ENCODE results near the gene MAGEA11. TPM values are rescaled to one million over a fixed set of nuclear protein-coding genes. Genes with fewer than 3 reads are reported as not detected.
"Not testable (repeated sequence)": the region's sequence is repeated elsewhere in the genome, so short reads cannot be mapped to it uniquely, and the experiment has no call there.

MAGEA11 gene
- total RNA-seq, 2 experiments from 2014 or later = not detected

DNA sequence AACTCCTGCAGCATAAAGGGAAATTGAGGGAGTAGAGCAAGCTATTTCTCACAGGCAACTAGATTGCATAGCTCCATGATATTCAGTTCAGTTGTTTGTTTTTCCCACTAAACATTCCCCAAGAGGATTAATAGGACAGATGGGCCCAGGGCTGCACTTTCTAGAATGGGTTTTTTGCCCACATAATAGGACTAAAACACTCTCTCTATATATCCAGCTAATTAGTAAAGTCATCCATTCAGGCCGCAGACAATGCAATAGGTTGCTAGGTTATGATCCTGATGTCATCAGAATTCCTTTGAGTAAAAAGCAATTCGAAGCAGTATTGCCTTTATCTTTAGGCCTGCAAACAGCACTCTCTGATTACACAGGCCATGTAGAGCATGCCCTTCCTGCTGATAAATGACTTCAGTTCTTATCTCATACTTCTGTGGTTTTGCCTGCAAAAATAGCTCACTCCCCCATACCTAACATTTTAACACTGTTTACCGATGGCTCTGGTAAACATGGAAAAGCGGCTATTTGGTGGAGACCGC, 11.8 kb downstream of the MAGEA11 start:
- H3K4me1 Mint-ChIP-seq (ENCODE audit: low read depth); intact Hi-C loops (cut with micrococcal nuclease); H3K27me3 Mint-ChIP-seq; H3K9me3 Mint-ChIP-seq; CTCF ChIA-PET; POLR2A ChIA-PET; H3K4me3 Mint-ChIP-seq; H3K36me3 Mint-ChIP-seq; DNase-seq; H3K27ac Mint-ChIP-seq: not testable (repeated sequence)

DNA sequence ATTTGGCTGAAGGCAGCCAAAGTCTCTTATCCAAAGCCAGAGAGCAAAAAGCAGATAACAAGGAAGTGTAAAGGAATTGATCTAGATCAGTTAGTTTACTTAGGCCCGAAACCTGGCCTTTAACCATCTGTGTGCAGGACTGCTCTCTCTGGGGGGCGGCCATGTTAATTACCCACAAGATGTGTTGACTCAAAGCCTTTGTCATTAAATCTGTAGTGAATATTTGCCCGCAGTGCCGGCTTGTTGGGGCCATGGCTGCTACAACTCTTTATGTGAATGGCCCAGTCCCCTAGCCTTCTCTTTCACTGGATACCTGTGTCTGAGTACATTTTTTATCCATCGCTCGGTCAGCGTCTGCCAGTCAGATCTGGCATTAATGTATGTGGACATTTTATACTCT, 15.4 kb downstream of the MAGEA11 start:
- intact Hi-C loops (cut with micrococcal nuclease); H3K4me1 Mint-ChIP-seq (ENCODE audit: low read depth); H3K27me3 Mint-ChIP-seq; POLR2A ChIA-PET; DNase-seq; H3K27ac Mint-ChIP-seq; CTCF ChIA-PET; H3K4me3 Mint-ChIP-seq; H3K9me3 Mint-ChIP-seq; H3K36me3 Mint-ChIP-seq: not testable (repeated sequence)

DNA sequence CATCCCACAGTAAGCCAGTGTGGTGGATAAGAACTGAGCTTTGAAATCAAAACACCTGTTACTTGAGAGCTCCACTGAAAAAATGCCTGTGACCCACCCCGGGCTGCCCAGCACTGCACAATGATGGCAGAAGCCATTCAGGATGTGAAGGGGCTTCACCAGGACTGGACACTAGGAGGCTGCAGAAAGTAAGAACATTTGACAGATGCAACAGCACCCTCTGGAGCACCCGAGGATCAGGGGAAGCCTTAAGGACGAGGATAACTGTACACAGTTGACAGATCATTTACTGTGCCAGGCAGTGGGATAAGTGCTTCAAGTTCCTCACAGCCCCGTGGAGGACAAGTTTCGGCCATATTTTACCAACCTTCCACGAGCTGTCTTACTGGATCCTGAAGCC, 30.4 kb downstream of the MAGEA11 start:
- H3K4me1 Mint-ChIP-seq (ENCODE audit: low read depth); H3K27me3 Mint-ChIP-seq; H3K27ac Mint-ChIP-seq; H3K9me3 Mint-ChIP-seq; DNase-seq; H3K4me3 Mint-ChIP-seq; H3K36me3 Mint-ChIP-seq; POLR2A ChIA-PET; intact Hi-C loops (cut with micrococcal nuclease); CTCF ChIA-PET: not testable (repeated sequence)

DNA sequence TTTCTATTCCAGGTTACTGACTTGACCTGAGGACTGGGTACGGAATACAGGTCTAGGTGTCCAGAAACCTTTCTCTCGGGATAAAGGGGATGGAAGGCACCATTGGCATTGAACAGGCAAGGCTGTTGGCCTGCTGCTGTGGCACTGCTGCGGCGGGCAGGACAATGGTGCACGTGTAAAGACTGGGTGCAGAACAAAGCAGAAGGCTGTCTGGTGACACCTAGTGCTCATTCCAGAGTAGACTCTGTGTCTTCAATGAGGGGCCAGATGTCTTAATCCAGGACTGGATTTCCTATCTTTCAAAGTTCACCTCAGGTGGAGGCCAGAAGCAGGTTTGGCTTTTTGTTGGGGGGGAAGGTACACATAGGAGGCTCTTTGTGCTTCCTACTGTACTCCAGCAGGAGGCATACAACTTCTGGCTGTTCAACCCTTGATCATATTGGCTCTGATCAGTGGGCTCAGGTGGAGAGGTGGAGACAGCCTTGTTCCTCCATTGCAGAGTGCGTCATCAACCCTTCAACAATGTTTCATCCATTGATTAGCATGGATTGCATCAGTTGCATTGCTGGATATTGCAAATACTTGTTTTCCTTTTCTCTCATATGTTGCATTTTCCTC, 34.6 kb downstream of the MAGEA11 start:
- POLR2A ChIA-PET; CTCF ChIA-PET; DNase-seq; H3K36me3 Mint-ChIP-seq; H3K9me3 Mint-ChIP-seq; H3K27me3 Mint-ChIP-seq; H3K4me3 Mint-ChIP-seq; intact Hi-C loops (cut with micrococcal nuclease); H3K27ac Mint-ChIP-seq; H3K4me1 Mint-ChIP-seq (ENCODE audit: low read depth): not testable (repeated sequence)

- Mint-ChIP-seq H3K27ac (no peak overlapping the region), H3K36me3 (no peaks in the 10 kb centered on the region), H3K9me3 (no peaks in the 10 kb centered on the region), H3K27me3 (peaks cover 1% of the 10 kb centered on the region), H3K4me3 (no peak overlapping the region), H3K4me1 (ENCODE audit: low read depth) (no peaks in the 10 kb centered on the region)
- ChIA-PET POLR2A (no interaction called here), CTCF (no interaction called here)
- no peak for DNase-seq
- intact Hi-C loops (cut with micrococcal nuclease) = no loop called here
Observed at GRCh38 chrX:149757206-149758067, 45.6 kb downstream of the MAGEA11 start.

DNA sequence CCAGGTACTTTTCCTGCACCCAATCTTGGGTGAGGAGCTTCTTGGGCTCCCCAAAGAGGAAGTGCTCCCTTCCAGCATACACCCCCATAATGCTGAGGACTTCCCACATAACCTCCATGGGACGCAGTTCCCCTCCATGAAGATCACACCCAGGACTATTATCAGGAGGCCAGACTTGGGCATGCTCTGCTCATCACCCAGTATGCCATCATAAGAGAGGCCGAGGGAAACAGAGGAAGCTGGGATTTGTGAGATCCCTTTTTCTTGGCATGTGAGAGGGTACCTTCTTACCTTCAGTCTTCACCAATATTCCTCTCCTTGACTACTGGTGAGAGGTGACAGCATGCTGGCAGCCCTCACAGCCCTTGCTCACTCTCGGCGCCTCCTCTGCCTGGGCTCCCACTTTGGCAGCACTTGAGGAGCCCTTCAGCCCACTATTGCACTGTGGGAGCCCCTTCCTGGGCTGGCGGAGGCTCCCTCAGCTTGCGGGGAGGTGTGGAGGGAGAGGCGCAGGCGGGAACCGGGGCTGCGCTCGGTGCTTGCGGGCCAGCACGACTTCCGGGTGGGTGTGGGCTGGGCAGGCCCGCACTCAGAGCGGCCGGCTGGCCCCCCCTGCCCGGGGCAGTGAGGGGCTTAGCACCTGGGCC, 46.3 kb downstream of the MAGEA11 start:
- H3K27ac Mint-ChIP-seq = no peak overlapping the region

DNA sequence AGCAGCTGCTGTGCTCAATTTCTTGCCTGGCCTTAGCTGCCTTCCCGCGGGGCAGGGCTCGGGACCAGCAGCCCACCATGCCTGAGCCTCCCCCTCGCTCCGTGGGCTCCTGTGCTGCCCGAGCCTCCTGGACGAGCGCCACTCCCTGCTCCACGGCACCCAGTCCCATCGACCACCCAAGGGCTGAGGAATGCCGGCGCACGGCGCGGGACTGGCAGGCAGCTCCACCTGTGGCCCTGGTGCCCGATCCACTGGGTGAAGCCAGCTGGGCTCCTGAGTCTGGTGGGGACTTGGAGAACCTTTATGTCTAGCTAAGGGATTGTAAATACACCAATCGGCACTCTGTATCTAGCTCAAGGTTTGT, 46.8 kb downstream of the MAGEA11 start:
- H3K4me1 Mint-ChIP-seq (ENCODE audit: low read depth); H3K4me3 Mint-ChIP-seq; intact Hi-C loops (cut with micrococcal nuclease); POLR2A ChIA-PET; H3K27me3 Mint-ChIP-seq; H3K27ac Mint-ChIP-seq; H3K36me3 Mint-ChIP-seq; H3K9me3 Mint-ChIP-seq; DNase-seq; CTCF ChIA-PET: not testable (repeated sequence)

More for the DNA sequence above, 46.3 kb downstream of the MAGEA11 start:
- POLR2A ChIA-PET = no interaction called here
- DNase-seq = no peak
- Mint-ChIP-seq H3K4me1 (ENCODE audit: low read depth) (no peaks in the 10 kb centered on the region), H3K27me3 (peaks cover 1% of the 10 kb centered on the region), H3K9me3 (no peaks in the 10 kb centered on the region), H3K36me3 (no peaks in the 10 kb centered on the region), H3K4me3 (no peak overlapping the region)
- CTCF ChIA-PET = no interaction called here
- intact Hi-C loops (cut with micrococcal nuclease) = no loop called here

DNA sequence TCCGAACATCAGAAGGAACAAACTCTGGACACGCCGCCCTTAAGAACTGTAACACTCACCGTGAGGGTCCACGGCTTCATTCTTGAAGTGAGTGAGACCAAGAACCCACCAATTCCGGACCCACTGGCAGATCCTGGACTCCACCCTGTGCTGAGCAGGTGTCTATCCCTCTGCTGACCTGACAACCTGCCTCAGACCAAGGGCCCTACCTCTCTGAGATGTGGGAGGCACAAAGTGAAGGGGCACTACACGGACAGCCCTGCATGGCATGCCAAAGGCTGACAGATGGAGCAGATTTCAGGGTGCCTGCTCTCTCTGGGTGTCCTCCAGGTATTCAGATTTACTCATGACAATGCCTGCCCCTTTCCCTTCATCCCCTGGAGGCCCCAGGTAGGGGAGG, 48.0 kb downstream of the MAGEA11 start:
- intact Hi-C loops (cut with micrococcal nuclease) = no loop called here
- Mint-ChIP-seq H3K27ac (no peak overlapping the region), H3K4me3 (no peak overlapping the region), H3K36me3 (no peaks in the 10 kb centered on the region), H3K9me3 (no peaks in the 10 kb centered on the region), H3K27me3 (peaks cover 1% of the 10 kb centered on the region), H3K4me1 (ENCODE audit: low read depth) (no peaks in the 10 kb centered on the region)
- no peak for DNase-seq
- POLR2A ChIA-PET = no interaction called here
- CTCF ChIA-PET = no interaction called here

GRCh38 chrX:149760965-149761364, 49.1 kb downstream of the MAGEA11 start:
- Mint-ChIP-seq H3K4me3 (no peak overlapping the region), H3K36me3 (no peaks in the 10 kb centered on the region), H3K9me3 (no peaks in the 10 kb centered on the region), H3K4me1 (ENCODE audit: low read depth) (no peaks in the 10 kb centered on the region), H3K27ac (no peak overlapping the region), H3K27me3 (peaks cover 1% of the 10 kb centered on the region)
- ChIA-PET POLR2A (no interaction called here), CTCF (no interaction called here)
- no peak for DNase-seq
- intact Hi-C loops (cut with micrococcal nuclease) = no loop called here

DNA sequence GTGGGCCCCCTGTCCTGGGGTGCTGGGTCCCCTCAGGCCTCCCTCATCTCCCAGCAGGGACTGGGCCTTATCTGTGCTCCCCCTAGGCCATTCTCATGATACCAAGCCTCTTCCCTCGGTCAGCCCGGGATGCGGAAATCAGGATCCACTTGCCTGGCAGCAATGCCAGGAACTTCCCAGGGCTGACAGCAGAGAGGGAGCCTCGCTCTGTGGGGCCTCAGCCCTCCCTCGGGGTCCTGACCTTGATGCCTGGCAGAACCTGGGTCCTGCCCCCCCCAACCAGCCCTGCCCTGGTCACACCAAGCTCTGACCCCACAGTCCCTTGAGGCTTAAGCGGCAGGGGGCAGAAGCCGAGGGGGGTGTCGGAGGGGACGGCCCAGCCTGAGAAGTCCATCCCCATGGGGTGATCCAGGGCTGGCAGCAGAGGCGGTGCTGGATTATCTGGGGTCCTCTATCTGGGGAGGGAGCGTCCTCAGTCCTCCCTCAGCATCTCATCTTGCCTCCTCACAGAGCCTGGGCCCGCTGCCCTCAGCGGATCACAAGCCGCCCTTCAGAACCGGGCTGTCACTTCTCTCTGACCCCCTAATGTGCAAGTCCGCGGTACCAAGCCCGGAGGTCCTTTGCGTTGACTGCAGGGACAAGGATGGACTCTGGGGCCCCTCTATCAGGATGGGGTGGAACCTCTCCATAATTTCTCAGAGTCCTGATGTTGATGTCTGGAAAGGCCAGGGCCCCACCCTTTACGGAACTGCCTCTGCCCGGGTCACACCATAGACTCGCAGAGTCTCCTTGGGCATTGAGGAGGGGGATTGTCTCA, 50.2 kb downstream of the MAGEA11 start:
- H3K4me1 Mint-ChIP-seq (ENCODE audit: low read depth); H3K9me3 Mint-ChIP-seq; CTCF ChIA-PET; H3K27me3 Mint-ChIP-seq; POLR2A ChIA-PET; H3K36me3 Mint-ChIP-seq; H3K27ac Mint-ChIP-seq; intact Hi-C loops (cut with micrococcal nuclease); H3K4me3 Mint-ChIP-seq; DNase-seq: not testable (repeated sequence)

- Mint-ChIP-seq H3K27ac (no peak overlapping the region), H3K36me3 (no peaks in the 10 kb centered on the region), H3K9me3 (no peaks in the 10 kb centered on the region), H3K27me3 (no peaks in the 10 kb centered on the region), H3K4me1 (ENCODE audit: low read depth) (no peaks in the 10 kb centered on the region), H3K4me3 (no peak overlapping the region)
- intact Hi-C loops (cut with micrococcal nuclease) = no loop called here
- POLR2A ChIA-PET = no interaction called here
- CTCF ChIA-PET = no interaction called here
- DNase-seq = no peak
Observed at GRCh38 chrX:149762696-149763614, 51.1 kb downstream of the MAGEA11 start.

Data from activated CD4-positive, alpha-beta memory T cell treated with anti-CD3 and anti-CD28 coated beads for 36 hours (primary cell).